ENCODE results near the gene CD19. TPM values are rescaled to one million over a fixed set of nuclear protein-coding genes. Genes with fewer than 3 reads are reported as not detected.

The CD19 gene
- total RNA-seq, 1 donor from 2014 or later, result not detected

DNA sequence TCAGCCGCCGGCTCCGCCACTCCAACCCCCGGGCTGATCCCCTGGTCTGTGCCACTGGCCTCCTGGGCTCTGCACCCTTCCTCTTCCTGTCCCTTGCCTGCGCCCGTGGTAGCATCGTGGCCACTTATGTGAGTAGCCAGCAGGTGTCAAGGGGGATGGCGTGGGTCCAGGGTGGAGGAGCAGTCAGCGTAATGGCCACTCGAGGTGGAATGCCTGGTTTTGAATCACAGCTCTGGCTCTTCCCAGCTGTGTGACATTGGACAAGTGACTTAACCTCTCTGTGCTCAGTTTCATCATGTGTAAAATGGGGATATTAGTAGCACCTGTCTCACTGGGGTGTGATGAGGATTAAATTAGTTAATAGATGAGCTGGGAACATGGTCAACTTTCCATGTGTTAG, 50.6 kb downstream of the CD19 start:
- DNase-seq, result no peak

DNA sequence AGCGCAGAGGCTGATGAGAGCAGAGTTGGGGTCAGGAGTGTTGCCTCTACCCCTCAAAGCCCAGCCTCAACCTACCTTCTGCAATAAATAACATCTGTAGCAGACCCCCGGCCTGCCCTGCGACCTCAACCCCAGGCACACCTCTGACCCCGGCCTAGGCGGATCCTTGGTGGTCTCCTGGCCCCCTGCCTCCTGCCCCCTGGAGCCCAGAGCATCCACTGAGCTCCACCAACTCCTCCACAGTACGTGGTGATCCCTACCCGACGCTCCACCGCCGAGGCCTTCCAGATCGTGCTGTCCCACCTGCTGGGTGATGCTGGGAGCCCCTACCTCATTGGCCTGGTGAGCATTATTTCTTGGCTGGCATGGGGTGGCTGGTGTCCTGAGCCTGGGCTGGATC, 51.2 kb downstream of the CD19 start:
- DNase-seq, result no peak

DNA sequence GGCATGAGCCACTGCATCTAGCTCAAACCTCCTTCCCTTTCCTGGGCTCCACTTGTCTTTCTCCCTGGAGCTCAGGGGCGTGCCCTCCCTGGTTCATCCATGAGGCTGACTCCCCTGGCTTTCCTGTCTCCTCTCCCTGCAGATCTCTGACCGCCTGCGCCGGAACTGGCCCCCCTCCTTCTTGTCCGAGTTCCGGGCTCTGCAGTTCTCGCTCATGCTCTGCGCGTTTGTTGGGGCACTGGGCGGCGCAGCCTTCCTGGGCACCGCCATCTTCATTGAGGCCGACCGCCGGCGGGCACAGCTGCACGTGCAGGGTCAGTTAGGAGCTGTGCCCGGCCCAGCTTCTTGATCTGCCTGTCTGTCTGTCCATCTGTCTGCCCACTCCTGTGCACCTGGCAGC, 51.9 kb downstream of the CD19 start:
- DNase-seq, result no peak

DNA sequence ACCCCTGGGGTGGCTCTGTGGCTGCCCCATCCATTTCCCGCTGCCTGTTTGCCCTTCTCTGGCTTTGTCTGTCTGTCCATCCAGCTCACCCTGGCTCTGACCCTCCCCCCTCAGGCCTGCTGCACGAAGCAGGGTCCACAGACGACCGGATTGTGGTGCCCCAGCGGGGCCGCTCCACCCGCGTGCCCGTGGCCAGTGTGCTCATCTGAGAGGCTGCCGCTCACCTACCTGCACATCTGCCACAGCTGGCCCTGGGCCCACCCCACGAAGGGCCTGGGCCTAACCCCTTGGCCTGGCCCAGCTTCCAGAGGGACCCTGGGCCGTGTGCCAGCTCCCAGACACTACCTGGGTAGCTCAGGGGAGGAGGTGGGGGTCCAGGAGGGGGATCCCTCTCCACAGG, 52.3 kb downstream of the CD19 start:
- no peak for DNase-seq

DNA sequence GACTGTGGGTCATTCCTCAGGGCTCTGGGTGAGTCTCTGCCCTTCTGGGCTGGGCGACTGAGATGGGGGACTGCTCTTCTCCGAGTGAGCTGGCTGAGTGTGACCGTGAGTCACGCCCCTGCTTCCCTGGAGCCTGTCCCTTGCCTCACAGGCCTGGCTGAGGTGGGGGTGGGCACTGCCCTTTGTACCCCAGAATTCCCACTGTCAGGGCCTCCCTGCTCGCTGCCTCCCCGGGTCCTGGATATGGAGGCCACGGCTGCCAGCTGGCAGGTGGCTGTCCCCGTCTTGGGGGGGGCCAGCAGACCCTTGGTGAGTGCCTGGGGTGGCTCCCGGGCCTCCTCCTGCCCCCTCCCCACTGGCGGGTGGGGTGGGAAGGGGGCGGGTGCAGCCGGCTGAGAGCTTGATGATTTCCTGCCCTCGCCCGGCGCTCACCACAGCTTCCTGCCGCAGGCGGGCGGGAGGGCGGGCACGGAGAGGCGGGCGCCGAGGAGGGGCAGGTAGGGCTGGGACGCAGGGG, 52.9 kb downstream of the CD19 start, which contains the start of gene LAT:
Gene LAT, plus strand, starts transcription at position 434 of the 517 bp plus-strand sequence. CDS start 366 bp downstream, outside the sequence.
- no peak for DNase-seq

DNA sequence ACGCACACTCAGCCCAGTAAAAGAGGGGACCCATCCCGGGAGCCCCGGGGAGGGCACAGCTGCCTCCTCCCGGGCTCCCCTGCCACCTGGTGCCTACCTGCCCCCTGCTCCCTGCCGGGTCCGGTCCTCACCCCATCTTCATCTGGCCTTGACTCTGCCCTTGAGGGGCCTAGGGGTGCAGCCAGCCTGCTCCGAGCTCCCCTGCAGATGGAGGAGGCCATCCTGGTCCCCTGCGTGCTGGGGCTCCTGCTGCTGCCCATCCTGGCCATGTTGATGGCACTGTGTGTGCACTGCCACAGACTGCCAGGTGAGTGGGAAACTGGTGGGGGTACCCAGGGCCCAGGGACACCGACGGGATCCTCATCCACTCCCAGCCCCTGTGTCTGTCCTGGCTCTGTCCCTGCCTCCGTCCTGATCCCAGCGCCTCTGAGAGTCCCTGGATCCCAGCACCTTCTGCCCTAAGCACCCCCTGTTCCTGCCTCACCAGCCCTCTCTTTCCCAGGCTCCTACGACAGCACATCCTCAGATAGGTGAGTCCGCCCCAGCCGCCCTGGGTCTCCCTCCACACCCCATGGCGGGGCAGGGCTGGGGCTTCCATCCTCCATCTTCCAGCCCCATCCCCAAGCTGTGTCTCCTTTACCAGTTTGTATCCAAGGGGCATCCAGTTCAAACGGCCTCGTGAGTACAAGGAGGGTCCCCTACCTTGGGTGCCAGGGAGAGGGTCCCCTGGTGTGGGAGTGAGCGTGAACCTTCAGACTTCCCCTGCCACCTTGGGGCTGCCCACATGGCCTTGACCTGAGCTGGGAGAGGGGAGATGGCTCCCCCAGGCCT, 53.7 kb downstream of the CD19 start:
- no peak for DNase-seq

DNA sequence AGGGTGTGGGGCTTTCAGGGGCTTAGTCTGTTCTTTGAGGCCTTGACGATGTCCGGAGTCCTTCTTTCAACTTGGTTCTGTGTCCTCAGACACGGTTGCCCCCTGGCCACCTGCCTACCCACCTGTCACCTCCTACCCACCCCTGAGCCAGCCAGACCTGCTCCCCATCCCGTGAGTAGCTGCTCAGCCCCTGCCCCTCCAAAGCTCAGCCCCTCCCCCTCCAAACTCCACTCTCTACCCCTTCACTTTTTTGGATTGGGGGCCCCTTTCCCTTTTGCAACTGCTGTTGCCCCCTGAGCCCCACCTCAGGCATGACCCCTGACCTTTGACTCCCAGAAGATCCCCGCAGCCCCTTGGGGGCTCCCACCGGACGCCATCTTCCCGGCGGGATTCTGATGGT, 54.3 kb downstream of the CD19 start:
- no peak for DNase-seq

DNA sequence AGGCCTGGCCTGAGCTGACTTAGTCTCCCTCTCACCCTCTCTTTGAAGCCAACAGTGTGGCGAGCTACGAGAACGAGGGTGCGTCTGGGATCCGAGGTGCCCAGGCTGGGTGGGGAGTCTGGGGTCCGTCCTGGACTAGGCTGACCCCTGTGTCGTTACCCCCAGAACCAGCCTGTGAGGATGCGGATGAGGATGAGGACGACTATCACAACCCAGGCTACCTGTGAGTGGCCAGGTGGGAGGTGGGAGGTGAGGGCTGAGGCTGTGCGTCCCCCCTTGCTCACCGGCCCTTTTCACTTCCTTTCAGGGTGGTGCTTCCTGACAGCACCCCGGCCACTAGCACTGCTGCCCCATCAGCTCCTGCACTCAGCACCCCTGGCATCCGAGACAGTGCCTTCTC, 54.7 kb downstream of the CD19 start:
- no peak for DNase-seq

DNA sequence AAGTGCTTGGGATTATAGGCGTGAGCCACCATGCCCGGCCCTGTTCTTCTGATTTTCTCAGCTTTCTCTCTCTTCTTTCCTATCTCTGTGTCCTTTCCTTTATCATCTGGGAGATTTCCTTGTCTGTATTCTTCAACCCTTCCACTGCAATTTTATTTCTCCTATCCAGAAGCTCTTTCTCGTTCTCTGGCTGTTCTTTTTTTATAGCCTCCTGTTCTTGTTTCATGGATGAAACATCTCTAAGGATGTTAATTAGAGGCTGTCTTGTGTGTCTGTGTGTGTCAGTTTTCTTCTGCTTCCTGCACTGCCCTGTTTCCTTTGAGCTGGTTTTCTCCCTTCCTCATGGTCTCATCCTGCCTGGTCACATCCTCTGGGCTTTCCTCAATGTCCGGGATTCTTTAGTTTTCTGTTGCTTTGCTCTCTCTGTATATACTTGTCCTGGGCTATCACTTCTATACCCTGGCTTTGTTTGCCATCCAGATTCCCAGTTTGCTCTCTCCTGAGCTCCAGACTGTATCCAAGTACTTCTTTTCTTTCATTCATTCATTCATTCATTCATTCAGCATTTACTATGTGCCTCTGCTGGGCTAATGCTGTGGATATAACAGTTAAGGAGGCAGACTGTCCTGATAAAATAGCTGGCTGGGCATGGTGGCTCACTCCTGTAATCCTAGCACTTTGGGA, 55.5 kb downstream of the CD19 start:
- DNase-seq, result no peak

Other genes starting within 250 kb of the CD19 start
- gene EIF3C, start 220.5 kb upstream of the CD19 start, total RNA-seq, result 170 TPM
- 6.3 TPM for gene NPIPB9, start 180.2 kb upstream of the CD19 start, total RNA-seq
- 48.2 TPM for gene ATXN2L, start 109.0 kb upstream of the CD19 start, total RNA-seq
- 51.9 TPM for gene TUFM, start 85.6 kb upstream of the CD19 start, total RNA-seq
- 10.9 TPM for gene SH2B1, start 68.1 kb upstream of the CD19 start, total RNA-seq
- gene ATP2A1, start 53.5 kb upstream of the CD19 start, total RNA-seq, result 64.1 TPM
- 23.3 TPM for gene RABEP2, start 6.7 kb upstream of the CD19 start, total RNA-seq
- gene NFATC2IP, start 19.0 kb downstream of the CD19 start, total RNA-seq, result 18.3 TPM
- 16.5 TPM for gene SPNS1, start 42.8 kb downstream of the CD19 start, total RNA-seq
- gene LAT, start 53.1 kb downstream of the CD19 start, total RNA-seq, result 1.6 TPM